H1 (cell line): Measurements from ENCODE around the gene DCDC1. TPM values are rescaled to one million over a fixed set of nuclear protein-coding genes. Genes with fewer than 3 reads are reported as not detected.

ENCODE experiments used
- CTCF ChIA-PET: fragments of 300-600 bp; sonication (Branson Sonifier 250); formaldehyde crosslinking; loops from one replicate; lab custom pipeline; 2021; ENCODE audit not compliant: partially characterized antibody; lab: Charles Lee
- POLR2A ChIA-PET: fragments of 300-600 bp; sonication (Branson Sonifier 250); formaldehyde crosslinking; loops from one replicate; lab custom pipeline; 2021; ENCODE audit warnings: inconsistent platforms; ENCODE audit not compliant: partially characterized antibody; lab: Charles Lee
- DNase-seq, 2 experiments: peaks; one replicate each; pipeline versions ENCODE4 v3.0.0 to v3.0.0-alpha.2; 2010 to 2022; ENCODE audit warnings: low spot score in 2 of 2, low read depth in 1 of 2, mixed read lengths in 1 of 2
- FAIRE-seq: peaks from 2 replicates; lab custom pipeline; 2011; peaks lifted over from hg19 to GRCh38; lab: Jason Lieb, UNC
- H2AFZ ChIP-seq: 2 replicates; pipeline ENCODE4 v1.8.1; 2012; ENCODE audit warnings: low read length, inconsistent platforms
- H2AK5ac ChIP-seq: 2 replicates; pipeline ENCODE4 v1.6.1; 2013; ENCODE audit warnings: low read depth, low read length
- H2BK120ac ChIP-seq: replicated peaks from 2 replicates; pipeline ENCODE3; 2013; ENCODE audit warnings: low read depth, low read length, inconsistent platforms
- H2BK12ac ChIP-seq: 2 replicates; pipeline ENCODE4 v1.6.1; 2013; ENCODE audit warnings: low read depth, low read length
- H2BK15ac ChIP-seq: 2 replicates; pipeline ENCODE4 v1.6.1; 2013; ENCODE audit warnings: low read length
- H2BK20ac ChIP-seq: 2 replicates; pipeline ENCODE4 v1.6.1; 2013; ENCODE audit warnings: low read length
- H2BK5ac ChIP-seq: 2 replicates; pipeline ENCODE4 v1.6.1; 2013; ENCODE audit warnings: low read depth, low read length
- H3K14ac ChIP-seq: 2 replicates; pipeline ENCODE4 v1.6.1; 2013; ENCODE audit warnings: inconsistent platforms; ENCODE audit not compliant: insufficient read length
- H3K18ac ChIP-seq: 2 replicates; pipeline ENCODE4 v1.6.1; 2013; ENCODE audit warnings: low read length; ENCODE audit errors: extremely low read depth
- H3K23ac ChIP-seq: 2 replicates; pipeline ENCODE4 v1.6.1; 2013; ENCODE audit warnings: inconsistent platforms; ENCODE audit not compliant: insufficient read length
- H3K23me2 ChIP-seq: 2 replicates; pipeline ENCODE4 v1.6.1; 2013; ENCODE audit warnings: low read depth, low read length
- H3K27ac ChIP-seq: 2 replicates; pipeline ENCODE4 v1.6.1; 2011; ENCODE audit warnings: low read depth, low read length, inconsistent platforms
- H3K27me3 ChIP-seq, 4 experiments: replicated peaks in 1 of 4; 1 replicate in 1 of 4; 2 replicates in 3 of 4; pipeline versions ENCODE4 v1.6.1 to v1.8.1; 2011 to 2013; ENCODE audit warnings: low read length in 3 of 4, mild to moderate bottlenecking in 3 of 4, inconsistent platforms in 2 of 4, mixed read lengths in 2 of 4, moderate library complexity in 1 of 4; ENCODE audit not compliant: control insufficient read depth in 3 of 4, insufficient read depth in 3 of 4; ENCODE audit errors: extremely low read depth in 1 of 4
- H3K36me3 ChIP-seq, 4 experiments: 2 replicates each; pipeline versions ENCODE4 v1.6.1 to v1.8.1; 2011 to 2013; ENCODE audit warnings: mild to moderate bottlenecking in 4 of 4, low read length in 3 of 4, moderate library complexity in 2 of 4, control low read depth in 1 of 4, inconsistent platforms in 1 of 4; ENCODE audit not compliant: insufficient read depth in 4 of 4, control insufficient read depth in 2 of 4
- H3K4ac ChIP-seq: replicated peaks from 2 replicates; pipeline ENCODE3; 2013; ENCODE audit warnings: low read length, low read depth, mixed read lengths, inconsistent platforms; ENCODE audit not compliant: insufficient read length
- H3K4me1 ChIP-seq, 4 experiments: replicated peaks in 1 of 4; 1 replicate in 1 of 4; 2 replicates in 3 of 4; pipeline versions ENCODE4 v1.6.1 to v1.8.1; 2011 to 2013; ENCODE audit warnings: low read length in 3 of 4, inconsistent platforms in 2 of 4, mixed read lengths in 1 of 4; ENCODE audit not compliant: insufficient read depth in 4 of 4, control insufficient read depth in 3 of 4
- H3K4me2 ChIP-seq, 2 experiments: 2 replicates each; pipeline versions ENCODE4 v1.6.1 to v1.8.1; 2011 to 2013; ENCODE audit warnings: low read depth in 2 of 2, low read length in 2 of 2, control low read depth in 1 of 2, inconsistent platforms in 1 of 2, mild to moderate bottlenecking in 1 of 2; ENCODE audit not compliant: insufficient read depth in 1 of 2
- H3K4me3 ChIP-seq, 4 experiments: fragments of 200-600, 300-600 bp in 1 of 4; sonication (generic), shearing (Covaris generic), sonication (Bioruptor Twin) in 1 of 4; 2 replicates each; pipeline versions ENCODE4 v1.5.1 to v1.8.1; 2011 to 2016; ENCODE audit warnings: low read length in 4 of 4, low read depth in 3 of 4, control low read depth in 2 of 4, inconsistent platforms in 2 of 4, mild to moderate bottlenecking in 2 of 4, mixed read lengths in 1 of 4, moderate library complexity in 1 of 4; ENCODE audit not compliant: insufficient read depth in 2 of 4; ENCODE audit errors: extremely low read depth in 1 of 4
- H3K56ac ChIP-seq: replicated peaks from 2 replicates; pipeline ENCODE3; 2013; ENCODE audit warnings: low read depth, mild to moderate bottlenecking, mixed read lengths, low read length, inconsistent platforms; ENCODE audit not compliant: insufficient read length
- H3K79me1 ChIP-seq: 2 replicates; pipeline ENCODE4 v1.6.1; 2013; ENCODE audit warnings: low read depth, low read length, control low read depth
- H3K79me2 ChIP-seq, 2 experiments: 2 replicates each; pipeline versions ENCODE4 v1.6.1 to v1.8.1; 2012 to 2013; ENCODE audit warnings: low read length in 2 of 2, mild to moderate bottlenecking in 2 of 2, inconsistent platforms in 1 of 2; ENCODE audit not compliant: insufficient read depth in 2 of 2, control insufficient read depth in 1 of 2
- H3K9ac ChIP-seq, 4 experiments: replicated peaks in 1 of 4; 1 replicate in 1 of 4; 2 replicates in 3 of 4; pipeline versions ENCODE4 v1.6.1 to v1.8.1; 2011 to 2013; ENCODE audit warnings: low read depth in 3 of 4, low read length in 3 of 4, control low read depth in 2 of 4, mild to moderate bottlenecking in 2 of 4, moderate library complexity in 2 of 4, inconsistent platforms in 1 of 4; ENCODE audit errors: extremely low read depth in 1 of 4
- H3K9me3 ChIP-seq, 2 experiments: 2 replicates each; pipeline versions ENCODE4 v1.6.1 to v1.8.1; 2012 to 2013; ENCODE audit warnings: mild to moderate bottlenecking in 2 of 2, moderate library complexity in 2 of 2, control low read depth in 1 of 2, inconsistent platforms in 1 of 2, low read depth in 1 of 2, low read length in 1 of 2, mixed read lengths in 1 of 2; ENCODE audit not compliant: insufficient read depth in 2 of 2
- H4K20me1 ChIP-seq, 2 experiments: replicated peaks in 1 of 2; 2 replicates each; pipeline versions ENCODE3 to v1.8.1; 2011 to 2013; ENCODE audit warnings: inconsistent platforms in 2 of 2, low read length in 2 of 2, mild to moderate bottlenecking in 1 of 2; ENCODE audit not compliant: insufficient read depth in 2 of 2, control insufficient read depth in 1 of 2
- H4K5ac ChIP-seq: 2 replicates; pipeline ENCODE4 v1.6.1; 2013; ENCODE audit warnings: low read length, low read depth, mixed read lengths, inconsistent platforms; ENCODE audit not compliant: insufficient read length
- H4K8ac ChIP-seq: 2 replicates; pipeline ENCODE4 v1.8.0; 2013; ENCODE audit warnings: mild to moderate bottlenecking, moderate library complexity, low read length, inconsistent platforms; ENCODE audit not compliant: insufficient read depth; ENCODE audit errors: extremely low read depth
- H4K91ac ChIP-seq: replicated peaks from 2 replicates; pipeline ENCODE3; 2013; ENCODE audit warnings: low read length, mixed read lengths, inconsistent platforms; ENCODE audit not compliant: insufficient read length
- EGR1 ChIP-seq: IDR thresholded peaks from 2 replicates; pipeline ENCODE4 v1.6.1; 2011; ENCODE audit warnings: low read depth, low read length, borderline replicate concordance
- MAFK ChIP-seq: IDR thresholded peaks from 2 replicates; pipeline ENCODE4 v1.6.1; 2012; ENCODE audit warnings: low read depth, mild to moderate bottlenecking, improper control_type of control experiment, low read length
- NRF1 ChIP-seq: IDR thresholded peaks from 2 replicates; pipeline ENCODE4 v1.6.1; 2011; ENCODE audit warnings: mild to moderate bottlenecking, low read depth, low read length, improper control_type of control experiment
- POLR2AphosphoS5 ChIP-seq: IDR thresholded peaks from 2 replicates; pipeline ENCODE4 v1.6.1; 2011; ENCODE audit warnings: low read depth, low read length
- RFX5 ChIP-seq: IDR thresholded peaks from 2 replicates; pipeline ENCODE4 v1.6.1; 2011; ENCODE audit warnings: low read depth, low read length, improper control_type of control experiment, borderline replicate concordance
- polyA plus RNA-seq, 7 experiments: library from polyadenylated mRNA; depleted of rRNA in 3 of 7; stranded (reverse) in 5 of 7; unstranded in 2 of 7; fragments of >200 nt in 5 of 7; fragments of 200-250 nt in 2 of 7; gene quantifications; 1 replicate in 5 of 7; 2 replicates in 1 of 7; 4 replicates in 1 of 7; pipeline versions ENCODE4 v1.2.1 to v1.2.3, GENCODE V29; 2011 to 2013; ENCODE audit warnings: missing spikeins in 2 of 7, mixed read lengths in 2 of 7
- total RNA-seq: library from RNA; stranded (reverse); fragmentation: NEBNext Ultra II Directional; extraction: Animal tissue kit (Norgen Biotek cat#: 25700); gene quantifications from 2 replicates; pipeline ENCODE4 v1.2.1, GENCODE V29; 2021
- TF ChIP-seq, protein P1 (sequence below), 3 experiments: IDR thresholded peaks; 1 replicate in 2 of 3; 2 replicates in 1 of 3; pipeline versions ENCODE4 v1.5.1 to v1.6.1; 2011; ENCODE audit warnings: low read length in 3 of 3, mild to moderate bottlenecking in 3 of 3, inconsistent platforms in 2 of 3, low read depth in 1 of 3, moderate library complexity in 1 of 3; ENCODE audit not compliant: insufficient read depth in 1 of 3; ENCODE audit errors: control extremely low read depth in 1 of 3
- TF ChIP-seq, protein P2 (sequence below): IDR thresholded peaks from 2 replicates; pipeline ENCODE4 v1.6.1; 2011; ENCODE audit warnings: low read length, improper control_type of control experiment
- TF ChIP-seq, protein P3 (sequence below): IDR thresholded peaks from 2 replicates; pipeline ENCODE4 v1.6.1; 2012; ENCODE audit warnings: low read length, inconsistent platforms

DCDC1 gene
- total and polyA plus RNA-seq, 2 of the 8 experiments (the other 6 are each of a cell fraction or from before 2014, with no cell fraction given): 0.15 to 0.56 TPM

DNA sequence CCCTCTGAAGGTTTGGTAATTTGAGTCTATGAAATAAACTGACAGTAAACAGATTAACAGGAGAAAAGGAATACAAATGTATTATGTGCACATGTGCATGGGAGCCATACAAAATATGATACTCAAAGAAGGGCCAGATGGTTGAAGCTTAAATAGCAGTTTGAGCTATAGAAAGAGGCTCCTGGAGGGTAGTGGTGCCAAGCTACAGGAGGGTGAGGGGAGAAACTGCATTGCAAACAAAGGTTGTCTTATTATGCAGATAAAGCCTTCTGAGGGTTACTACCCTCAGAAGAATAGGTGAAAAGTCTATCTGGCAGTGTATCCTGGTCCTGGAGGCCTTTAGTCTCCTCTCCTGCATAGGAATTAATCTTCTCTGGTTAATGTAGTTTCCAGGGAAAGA lies 516.1 kb downstream of the DCDC1 start:
- Histone ChIP-seq H2AK5ac (no peak overlapping the region), H3K23ac (no peak overlapping the region), H3K4me1 (peaks cover 1 to 10% (median 7%) of the 10 kb centered on the region in 4 experiments; a peak in 4 of 7 replicates), H3K79me1 (no peaks in the 10 kb centered on the region), H2BK12ac (no peak overlapping the region), H4K20me1 (no peaks in the 10 kb centered on the region), H3K18ac (no peak overlapping the region)
- no peak for FAIRE-seq
- CTCF ChIA-PET: interaction anchor here (0.6 to 1.2 kb wide), 3 partner anchors 78 to 1424 kb away, joined by 3 read pairs; no protein-coding TSS in a partner anchor
- TF ChIP-seq EGR1: no peak
- no peak for TF ChIP-seq NRF1
- TF ChIP-seq, protein P1, sequence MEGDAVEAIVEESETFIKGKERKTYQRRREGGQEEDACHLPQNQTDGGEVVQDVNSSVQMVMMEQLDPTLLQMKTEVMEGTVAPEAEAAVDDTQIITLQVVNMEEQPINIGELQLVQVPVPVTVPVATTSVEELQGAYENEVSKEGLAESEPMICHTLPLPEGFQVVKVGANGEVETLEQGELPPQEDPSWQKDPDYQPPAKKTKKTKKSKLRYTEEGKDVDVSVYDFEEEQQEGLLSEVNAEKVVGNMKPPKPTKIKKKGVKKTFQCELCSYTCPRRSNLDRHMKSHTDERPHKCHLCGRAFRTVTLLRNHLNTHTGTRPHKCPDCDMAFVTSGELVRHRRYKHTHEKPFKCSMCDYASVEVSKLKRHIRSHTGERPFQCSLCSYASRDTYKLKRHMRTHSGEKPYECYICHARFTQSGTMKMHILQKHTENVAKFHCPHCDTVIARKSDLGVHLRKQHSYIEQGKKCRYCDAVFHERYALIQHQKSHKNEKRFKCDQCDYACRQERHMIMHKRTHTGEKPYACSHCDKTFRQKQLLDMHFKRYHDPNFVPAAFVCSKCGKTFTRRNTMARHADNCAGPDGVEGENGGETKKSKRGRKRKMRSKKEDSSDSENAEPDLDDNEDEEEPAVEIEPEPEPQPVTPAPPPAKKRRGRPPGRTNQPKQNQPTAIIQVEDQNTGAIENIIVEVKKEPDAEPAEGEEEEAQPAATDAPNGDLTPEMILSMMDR (IDR thresholded peaks at IDR 0.05; ENCODE audit: control extremely low read depth in 1 of 3, insufficient read depth in 1 of 3, low read depth in 1 of 3, low read length in 3 of 3): no peak
- TF ChIP-seq RFX5: no peak
- no peak for TF ChIP-seq MAFK
- TF ChIP-seq POLR2AphosphoS5: no peak
- TF ChIP-seq, protein P2, sequence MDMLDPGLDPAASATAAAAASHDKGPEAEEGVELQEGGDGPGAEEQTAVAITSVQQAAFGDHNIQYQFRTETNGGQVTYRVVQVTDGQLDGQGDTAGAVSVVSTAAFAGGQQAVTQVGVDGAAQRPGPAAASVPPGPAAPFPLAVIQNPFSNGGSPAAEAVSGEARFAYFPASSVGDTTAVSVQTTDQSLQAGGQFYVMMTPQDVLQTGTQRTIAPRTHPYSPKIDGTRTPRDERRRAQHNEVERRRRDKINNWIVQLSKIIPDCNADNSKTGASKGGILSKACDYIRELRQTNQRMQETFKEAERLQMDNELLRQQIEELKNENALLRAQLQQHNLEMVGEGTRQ: no peak
- TF ChIP-seq, protein P3, sequence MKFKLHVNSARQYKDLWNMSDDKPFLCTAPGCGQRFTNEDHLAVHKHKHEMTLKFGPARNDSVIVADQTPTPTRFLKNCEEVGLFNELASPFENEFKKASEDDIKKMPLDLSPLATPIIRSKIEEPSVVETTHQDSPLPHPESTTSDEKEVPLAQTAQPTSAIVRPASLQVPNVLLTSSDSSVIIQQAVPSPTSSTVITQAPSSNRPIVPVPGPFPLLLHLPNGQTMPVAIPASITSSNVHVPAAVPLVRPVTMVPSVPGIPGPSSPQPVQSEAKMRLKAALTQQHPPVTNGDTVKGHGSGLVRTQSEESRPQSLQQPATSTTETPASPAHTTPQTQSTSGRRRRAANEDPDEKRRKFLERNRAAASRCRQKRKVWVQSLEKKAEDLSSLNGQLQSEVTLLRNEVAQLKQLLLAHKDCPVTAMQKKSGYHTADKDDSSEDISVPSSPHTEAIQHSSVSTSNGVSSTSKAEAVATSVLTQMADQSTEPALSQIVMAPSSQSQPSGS: no peak
- TF ChIP-seq, all 59 proteins: peak for 0
- H2BK5ac ChIP-seq: no peak overlapping the region
- H3K79me2 ChIP-seq: no peaks in the 10 kb centered on the region
- H2AFZ ChIP-seq: no peak overlapping the region
- no peaks in the 10 kb centered on the region for H3K36me3 ChIP-seq
- no peak overlapping the region for H3K9ac ChIP-seq
- H4K8ac ChIP-seq: no peak overlapping the region
- H3K4me3 ChIP-seq: no peak overlapping the region; a peak in 1 of 8 replicates
- H2BK20ac ChIP-seq: no peak overlapping the region
- H3K9me3 ChIP-seq: no peaks in the 10 kb centered on the region
- no peak for DNase-seq
- H3K27me3 ChIP-seq: no peaks in the 10 kb centered on the region
- H3K4ac ChIP-seq: no peak overlapping the region
- no peak overlapping the region for H4K5ac ChIP-seq
- H3K4me2 ChIP-seq: peak overlapping the region; percentile 16 to 54; a peak in 2 of 4 replicates
- POLR2A ChIA-PET: interaction anchor here (1.3 kb wide), 1 partner anchor 10 kb away, joined by 3 read pairs; no protein-coding TSS in a partner anchor
- H3K56ac ChIP-seq: no peak overlapping the region
- no peak overlapping the region for H4K91ac ChIP-seq
- H3K27ac ChIP-seq: no peak overlapping the region
- H3K14ac ChIP-seq: no peak overlapping the region
- no peaks in the 10 kb centered on the region for H3K23me2 ChIP-seq
- no peak overlapping the region for H2BK15ac ChIP-seq
- H2BK120ac ChIP-seq: no peak overlapping the region
